Measurements from ENCODE around the gene VPS16.

GRCh38 chr20:2807019-2807418 lies 33.5 kb upstream of the VPS16 start:
- TF ChIP-seq CTCF (IDR thresholded peaks at IDR 0.05) (no peak), POLR2A (IDR thresholded peaks at IDR 0.05) (no peak)
